ENCODE measurements around the gene NHLRC1.

GRCh38 chr6:18121580-18122127 is 823 bp downstream of the NHLRC1 start:
- TF ChIP-seq CTCF (IDR thresholded peaks at IDR 0.05), result no peak
- TF ChIP-seq POLR2A (IDR thresholded peaks at IDR 0.05), result no peak

All from lower leg skin (tissue), 3 donors.